Gastrocnemius medialis (tissue), 4 donors: ENCODE data around the gene TGFBR2. TPM values are rescaled to one million over a fixed set of nuclear protein-coding genes. Genes with fewer than 3 reads are reported as not detected.

Source experiments
- ATAC-seq, 2 donors: fragments of 150-250 bp; one replicate each; pipeline ENCODE4 v1.9.1; 2016
- DNase-seq, 2 donors: peaks; one replicate each; pipeline ENCODE4 v3.0.0-alpha.2; 2019
- H3K27ac ChIP-seq, 4 donors: fragments of 200-600 bp; sonication (generic); 1 replicate in 1 of 4; 2 replicates in 3 of 4; pipeline ENCODE4 v1.5.1; 2016 to 2018; ENCODE audit warnings: mild to moderate bottlenecking in 2 of 4, moderate library complexity in 1 of 4
- H3K27me3 ChIP-seq, 3 donors: fragments of 200-600 bp; sonication (generic) in 2 of 3; 1 replicate in 1 of 3; 2 replicates in 2 of 3; pipeline versions ENCODE4 v1.5.1 to v1.6.0; 2016 to 2019; ENCODE audit warnings: mild to moderate bottlenecking in 1 of 3, moderate library complexity in 1 of 3
- H3K36me3 ChIP-seq, 2 donors: fragments of 200-600 bp; sonication (generic) in 1 of 2; one replicate each; pipeline ENCODE4 v1.5.1; 2017 to 2018
- H3K4me1 ChIP-seq, 2 donors: fragments of 200-600 bp; sonication (generic) in 1 of 2; one replicate each; pipeline ENCODE4 v1.5.1; 2016 to 2017; ENCODE audit warnings: mild to moderate bottlenecking in 2 of 2
- H3K4me3 ChIP-seq, 4 donors: fragments of 200-600 bp; sonication (generic) in 3 of 4; 1 replicate in 1 of 4; 2 replicates in 3 of 4; pipeline ENCODE4 v1.5.1; 2016 to 2019; ENCODE audit warnings: mild to moderate bottlenecking in 2 of 4
- H3K9me3 ChIP-seq, 3 donors: fragments of 200-600 bp; sonication (generic) in 2 of 3; 1 replicate in 1 of 3; 2 replicates in 2 of 3; pipeline ENCODE4 v1.5.1; 2016 to 2019
- CTCF ChIP-seq, 5 experiments: fragments of 450-650 bp in 3 of 5; fragments of 200-600 bp in 2 of 5; sonication (generic) in 2 of 5; IDR thresholded peaks in 4 of 5; conservative IDR thresholded peaks in 1 of 5; 1 replicate in 4 of 5; 2 replicates in 1 of 5; pipeline ENCODE4 v1.5.1; 2016 to 2019; ENCODE audit warnings: antibody characterized with exemption in 5 of 5, mild to moderate bottlenecking in 3 of 5, moderate library complexity in 3 of 5
- POLR2A ChIP-seq, 2 donors: fragments of 450-650 bp; IDR thresholded peaks; one replicate each; pipeline ENCODE4 v1.6.1; 2017; ENCODE audit warnings: antibody characterized with exemption in 2 of 2, mild to moderate bottlenecking in 2 of 2, moderate library complexity in 2 of 2
- in situ Hi-C, 4 donors: fragments of 200-750 bp; cut with MboI; loops; one replicate each; pipeline versions ENCODE4 v1.15.0 to v1.8.0; 2017; ENCODE audit warnings: low sequenced_read_pairs in 4 of 4
- intact Hi-C: fragments of 100-400 bp; cut with DNase I; formaldehyde crosslinking; loops from one replicate; pipeline ENCODE4 v1.15.1; 2023; ENCODE audit warnings: low total_unique reads
- total RNA-seq, 4 donors: library from RNA; depleted of rRNA; stranded (reverse); fragments of >200 nt; gene quantifications; one replicate each; pipeline versions ENCODE4 v1.1.0 to v1.2.3, GENCODE V29; 2016

Gene TGFBR2
- total RNA-seq, 4 donors from 2014 or later, result 38.3 to 53.8 (median 47.2) TPM

- in situ Hi-C loops, result no loop called here
- intact Hi-C loops, result loop anchor here (1.0 to 10.0 kb wide), 3 partner anchors 8 to 161 kb away; no protein-coding TSS in a partner anchor
- no peak for TF ChIP-seq POLR2A (IDR thresholded peaks at IDR 0.05)
- TF ChIP-seq CTCF (IDR thresholded peaks at IDR 0.05 in 4 of 5, conservative IDR thresholded peaks at IDR 0.05 in 1 of 5), result no peak
- H3K36me3 ChIP-seq, result no peaks in the 10 kb centered on the region
- H3K9me3 ChIP-seq, result no peaks in the 10 kb centered on the region
- H3K27ac ChIP-seq, result peak overlapping the region; percentile 76 to 93 (median 86)
- H3K27me3 ChIP-seq, result no peaks in the 10 kb centered on the region
- H3K4me1 ChIP-seq, result peaks cover 0 to 23% of the 10 kb centered on the region in 2 donors
- DNase-seq, result no peak
- peak overlapping the region; percentile 69 to 92 (median 81) for H3K4me3 ChIP-seq
- no peak for ATAC-seq
Measured at GRCh38 chr3:30605706-30606300, 598 bp upstream of the TGFBR2 start.

- Histone ChIP-seq H3K27ac (peak overlapping the region; percentile 76 to 93 (median 86)), H3K4me3 (peak overlapping the region; percentile 69 to 92 (median 81)), H3K27me3 (no peaks in the 10 kb centered on the region), H3K36me3 (no peaks in the 10 kb centered on the region), H3K4me1 (peaks cover 0 to 36% of the 10 kb centered on the region in 2 donors), H3K9me3 (no peaks in the 10 kb centered on the region)
- in situ Hi-C loops (no loop called here), intact Hi-C loops (loop anchor here (5.0 to 10.0 kb wide), 2 partner anchors 90 to 162 kb away; no protein-coding TSS in a partner anchor)
- DNase-seq, result peak; percentile 43 to 46
- ATAC-seq, result peak; percentile 32 to 39
- TF ChIP-seq POLR2A (IDR thresholded peaks at IDR 0.05), result no peak
- no peak for TF ChIP-seq CTCF (IDR thresholded peaks at IDR 0.05 in 4 of 5, conservative IDR thresholded peaks at IDR 0.05 in 1 of 5)
Measured at GRCh38 chr3:30607032-30607833, 832 bp downstream of the TGFBR2 start.

- no peak for TF ChIP-seq POLR2A (IDR thresholded peaks at IDR 0.05)
- no peak for TF ChIP-seq CTCF (IDR thresholded peaks at IDR 0.05 in 4 of 5, conservative IDR thresholded peaks at IDR 0.05 in 1 of 5)
- Histone ChIP-seq H3K27me3 (no peaks in the 10 kb centered on the region), H3K4me1 (peaks cover 1 to 45% of the 10 kb centered on the region in 2 donors), H3K4me3 (peak overlapping the region; percentile 69 to 92 (median 81)), H3K27ac (peak overlapping the region; percentile 76 to 93 (median 86)), H3K9me3 (no peaks in the 10 kb centered on the region), H3K36me3 (no peaks in the 10 kb centered on the region)
- no peak for DNase-seq
- ATAC-seq, result no peak
- in situ Hi-C loops (no loop called here), intact Hi-C loops (loop anchor here (5.0 to 10.0 kb wide), 2 partner anchors 91 to 164 kb away; no protein-coding TSS in a partner anchor)
Measured at GRCh38 chr3:30608598-30608947, 2.2 kb downstream of the TGFBR2 start.

GRCh38 chr3:30609930-30610701, 3.7 kb downstream of the TGFBR2 start:
- peak overlapping the region; percentile 1 to 93 (median 86) for H3K27ac ChIP-seq
- H3K4me1 ChIP-seq, result peaks cover 4 to 60% of the 10 kb centered on the region in 2 donors
- no peaks in the 10 kb centered on the region for H3K27me3 ChIP-seq
- H3K4me3 ChIP-seq, result peak overlapping the region in 3 of 4 donors; percentile 17 to 92 (median 88)
- TF ChIP-seq POLR2A (IDR thresholded peaks at IDR 0.05) (no peak), CTCF (IDR thresholded peaks at IDR 0.05 in 4 of 5, conservative IDR thresholded peaks at IDR 0.05 in 1 of 5) (no peak)
- no peaks in the 10 kb centered on the region for H3K9me3 ChIP-seq
- in situ Hi-C loops, result no loop called here
- DNase-seq (no peak), ATAC-seq (no peak)
- intact Hi-C loops, result loop anchor here (5.0 to 10.0 kb wide), 2 partner anchors 93 to 165 kb away; no protein-coding TSS in a partner anchor
- H3K36me3 ChIP-seq, result no peaks in the 10 kb centered on the region
